ENCODE results near the gene ST8SIA1.
"Not testable (repeated sequence)": the region's sequence is repeated elsewhere in the genome, so short reads cannot be mapped to it uniquely, and the experiment has no call there.

Gene ST8SIA1

DNA sequence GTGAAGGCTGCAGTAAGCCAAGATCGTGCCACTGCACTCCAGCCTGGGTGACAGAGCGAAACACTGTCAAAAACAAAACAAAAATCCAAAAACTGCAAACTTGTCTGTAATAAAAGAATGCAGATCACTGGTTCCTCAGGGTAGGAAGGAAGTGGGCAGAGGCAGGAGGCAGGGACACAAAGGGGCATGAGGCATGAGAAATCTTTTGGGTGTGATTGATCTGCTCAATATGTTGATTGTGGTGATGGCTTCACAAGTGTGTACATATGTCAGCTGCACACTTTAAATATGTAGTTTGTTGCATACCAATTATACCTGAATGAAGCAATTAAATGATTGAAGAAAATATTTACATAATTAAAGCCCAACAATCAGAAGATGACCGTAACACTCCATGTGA, 170.9 kb downstream of the ST8SIA1 start:
- no peak overlapping the region for H3K4me3 ChIP-seq (ENCODE audit: low read depth, low read length)
- TF ChIP-seq, protein P1, sequence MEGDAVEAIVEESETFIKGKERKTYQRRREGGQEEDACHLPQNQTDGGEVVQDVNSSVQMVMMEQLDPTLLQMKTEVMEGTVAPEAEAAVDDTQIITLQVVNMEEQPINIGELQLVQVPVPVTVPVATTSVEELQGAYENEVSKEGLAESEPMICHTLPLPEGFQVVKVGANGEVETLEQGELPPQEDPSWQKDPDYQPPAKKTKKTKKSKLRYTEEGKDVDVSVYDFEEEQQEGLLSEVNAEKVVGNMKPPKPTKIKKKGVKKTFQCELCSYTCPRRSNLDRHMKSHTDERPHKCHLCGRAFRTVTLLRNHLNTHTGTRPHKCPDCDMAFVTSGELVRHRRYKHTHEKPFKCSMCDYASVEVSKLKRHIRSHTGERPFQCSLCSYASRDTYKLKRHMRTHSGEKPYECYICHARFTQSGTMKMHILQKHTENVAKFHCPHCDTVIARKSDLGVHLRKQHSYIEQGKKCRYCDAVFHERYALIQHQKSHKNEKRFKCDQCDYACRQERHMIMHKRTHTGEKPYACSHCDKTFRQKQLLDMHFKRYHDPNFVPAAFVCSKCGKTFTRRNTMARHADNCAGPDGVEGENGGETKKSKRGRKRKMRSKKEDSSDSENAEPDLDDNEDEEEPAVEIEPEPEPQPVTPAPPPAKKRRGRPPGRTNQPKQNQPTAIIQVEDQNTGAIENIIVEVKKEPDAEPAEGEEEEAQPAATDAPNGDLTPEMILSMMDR (IDR thresholded peaks at IDR 0.05; ENCODE audit: borderline replicate concordance, insufficient read depth, low read depth, low read length) = no peak

DNA sequence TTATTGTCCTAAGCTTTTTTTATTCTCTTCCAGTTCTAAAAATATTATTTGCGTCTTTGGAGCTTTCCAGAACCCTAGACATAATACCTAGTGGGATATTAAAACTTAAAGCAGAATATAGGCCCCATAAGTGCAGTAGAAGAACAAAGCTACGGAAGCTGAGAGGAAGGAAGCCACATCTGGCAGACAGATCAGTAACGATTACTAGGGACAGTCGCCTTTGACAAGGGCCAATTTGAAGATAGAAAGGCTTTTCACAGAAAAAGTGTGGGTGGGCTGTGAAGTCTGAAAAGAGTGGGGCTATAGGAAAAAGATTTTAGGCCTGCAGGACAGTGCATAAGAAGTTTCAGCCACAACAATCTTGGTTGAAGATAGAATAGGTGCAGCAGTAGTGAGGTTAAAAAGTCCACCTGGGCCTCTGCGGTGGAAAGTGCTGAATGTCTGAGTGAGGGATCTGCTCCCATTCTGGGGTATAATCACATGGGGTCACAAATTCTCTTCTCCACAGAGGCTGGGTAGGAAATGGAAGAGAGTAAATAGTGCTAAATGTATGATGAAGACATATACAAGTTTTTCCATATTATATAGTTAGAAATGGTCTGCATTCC, 174.0 kb downstream of the ST8SIA1 start:
- no peak overlapping the region for H3K4me3 ChIP-seq (ENCODE audit: low read depth, low read length)
- TF ChIP-seq, protein P1 (IDR thresholded peaks at IDR 0.05; ENCODE audit: borderline replicate concordance, insufficient read depth, low read depth, low read length) = no peak

DNA sequence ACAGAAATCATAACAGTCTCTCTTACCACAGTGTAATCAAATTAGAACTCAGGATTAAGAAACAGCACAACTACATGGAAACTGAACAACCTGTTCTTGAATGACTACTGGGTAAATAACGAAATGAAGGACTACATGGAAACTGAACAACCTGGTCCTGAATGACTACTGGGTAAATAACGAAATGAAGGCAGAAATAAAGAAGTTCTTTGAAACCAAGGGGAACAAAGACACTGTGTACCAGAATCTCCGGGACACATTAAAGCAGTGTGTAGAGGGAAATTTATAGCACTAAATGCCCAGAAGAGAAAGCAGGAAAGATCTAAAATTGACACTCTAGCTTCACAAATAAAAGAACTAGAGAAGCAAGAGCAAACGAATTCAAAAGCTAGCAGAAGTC, 185.2 kb downstream of the ST8SIA1 start:
- H3K4me3 ChIP-seq (ENCODE audit: low read depth, low read length) = not testable (repeated sequence)

DNA sequence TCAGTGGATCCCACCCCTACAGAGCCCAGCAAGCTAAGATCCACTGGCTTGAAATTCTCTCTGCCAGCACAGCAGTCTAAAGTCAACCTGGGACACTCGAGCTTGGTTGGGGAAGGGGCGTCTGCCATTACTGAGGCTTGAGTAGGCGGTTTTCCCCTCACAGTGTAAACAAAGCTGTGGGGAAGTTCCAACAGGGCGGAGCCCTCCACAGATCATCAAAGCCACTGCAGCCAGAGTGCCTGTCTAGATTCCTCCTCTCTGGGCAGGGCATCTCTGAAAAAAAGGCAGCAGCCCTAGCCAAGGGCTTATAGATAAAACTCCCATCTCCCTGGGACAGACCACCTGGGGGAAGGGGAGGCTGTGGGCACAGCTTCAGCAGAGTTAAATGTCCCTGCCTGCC, 187.8 kb downstream of the ST8SIA1 start:
- not testable (repeated sequence) for H3K4me3 ChIP-seq (ENCODE audit: low read depth, low read length)

All from GM12875 (cell line).